PC-3 (cell line): ENCODE results near the gene SDK2.

Experiments used
- EZH2 ChIP-seq: fragments of 300-600 bp; sonication (generic); IDR thresholded peaks from one replicate; pipeline ENCODE4 v1.6.1; 2017; ENCODE audit warnings: antibody characterized with exemption, mild to moderate bottlenecking, low read length; ENCODE audit not compliant: unreplicated experiment
- EZH2phosphoT487 ChIP-seq: fragments of 300-600 bp; sonication (generic); IDR thresholded peaks from 2 replicates; pipeline ENCODE4 v1.6.1; 2018; ENCODE audit warnings: mild to moderate bottlenecking, antibody characterized with exemption, low read length, borderline replicate concordance
- TF ChIP-seq, protein P1 (sequence below): fragments of 300-600 bp; sonication (generic); conservative IDR thresholded peaks from 2 replicates; pipeline ENCODE4 v1.5.1; 2017; ENCODE audit warnings: antibody characterized with exemption, low read depth, mild to moderate bottlenecking, low read length

DNA sequence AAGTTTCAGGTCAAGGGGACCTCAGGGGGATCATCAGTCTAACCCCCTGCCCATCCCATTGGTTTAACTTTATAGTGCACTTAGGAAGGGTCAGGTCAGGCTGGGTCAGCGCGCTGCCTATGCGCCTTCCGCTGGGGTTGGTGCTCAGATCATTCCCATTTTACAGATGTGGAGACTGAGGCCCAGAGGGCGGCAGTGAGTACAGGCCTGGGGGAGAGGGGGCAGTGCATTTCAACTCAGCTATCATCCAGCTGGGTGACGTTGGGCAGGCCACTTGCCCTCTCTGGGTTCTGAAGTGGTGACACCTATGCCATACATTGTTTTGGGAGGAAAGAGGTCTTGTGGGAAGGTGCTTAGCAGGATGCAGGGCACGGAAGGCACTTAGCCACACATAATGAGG is 204.6 kb downstream of the SDK2 start:
- TF ChIP-seq EZH2 (no peak), EZH2phosphoT487 (no peak)
- TF ChIP-seq, protein P1, sequence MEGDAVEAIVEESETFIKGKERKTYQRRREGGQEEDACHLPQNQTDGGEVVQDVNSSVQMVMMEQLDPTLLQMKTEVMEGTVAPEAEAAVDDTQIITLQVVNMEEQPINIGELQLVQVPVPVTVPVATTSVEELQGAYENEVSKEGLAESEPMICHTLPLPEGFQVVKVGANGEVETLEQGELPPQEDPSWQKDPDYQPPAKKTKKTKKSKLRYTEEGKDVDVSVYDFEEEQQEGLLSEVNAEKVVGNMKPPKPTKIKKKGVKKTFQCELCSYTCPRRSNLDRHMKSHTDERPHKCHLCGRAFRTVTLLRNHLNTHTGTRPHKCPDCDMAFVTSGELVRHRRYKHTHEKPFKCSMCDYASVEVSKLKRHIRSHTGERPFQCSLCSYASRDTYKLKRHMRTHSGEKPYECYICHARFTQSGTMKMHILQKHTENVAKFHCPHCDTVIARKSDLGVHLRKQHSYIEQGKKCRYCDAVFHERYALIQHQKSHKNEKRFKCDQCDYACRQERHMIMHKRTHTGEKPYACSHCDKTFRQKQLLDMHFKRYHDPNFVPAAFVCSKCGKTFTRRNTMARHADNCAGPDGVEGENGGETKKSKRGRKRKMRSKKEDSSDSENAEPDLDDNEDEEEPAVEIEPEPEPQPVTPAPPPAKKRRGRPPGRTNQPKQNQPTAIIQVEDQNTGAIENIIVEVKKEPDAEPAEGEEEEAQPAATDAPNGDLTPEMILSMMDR = no peak
